SK-N-SH treated with all-trans-retinoic acid at 6 μM for 48 hours (cell line): ENCODE data around the gene GALNT5.

Experiments used
- ATAC-seq: fragments of 200-7000 bp; cut with Tn5 transposase; 3 replicates; pipeline ENCODE4 v1.9.1; 2020; ENCODE audit warnings: mild to moderate bottlenecking, moderate library complexity
- ARNTL ChIP-seq: fragments of 450-650 bp; formaldehyde crosslinking; IDR thresholded peaks from 2 replicates; pipeline ENCODE4 v1.5.0; 2020; ENCODE audit warnings: low read depth, mild to moderate bottlenecking, moderate library complexity, borderline replicate concordance
- BACH2 ChIP-seq: fragments of 250-450 bp; sonication (Bioruptor Pico); IDR thresholded peaks from 2 replicates; pipeline ENCODE4 v1.9.0; 2021; ENCODE audit warnings: mild to moderate bottlenecking, borderline replicate concordance
- CSDC2 ChIP-seq: fragments of 250-450 bp; sonication (Bioruptor Pico); IDR thresholded peaks from 2 replicates; pipeline ENCODE4 v1.5.0; 2020; ENCODE audit warnings: mild to moderate bottlenecking, moderate library complexity
- ESRRG ChIP-seq: fragments of 250-450 bp; sonication (Bioruptor Pico); IDR thresholded peaks from 2 replicates; pipeline ENCODE4 v1.6.1; 2021; ENCODE audit warnings: mild to moderate bottlenecking
- ISL1 ChIP-seq: fragments of 250-450 bp; sonication (Bioruptor Pico); IDR thresholded peaks from 2 replicates; pipeline ENCODE4 v2.1.2; 2022; ENCODE audit warnings: mild to moderate bottlenecking, moderate library complexity
- OSR1 ChIP-seq: fragments of 250-450 bp; sonication (Bioruptor Pico); IDR thresholded peaks from 2 replicates; pipeline ENCODE4 v1.8.0; 2022; ENCODE audit warnings: moderate library complexity, mild to moderate bottlenecking, inconsistent platforms
- PPARA ChIP-seq: fragments of 250-450 bp; sonication (Bioruptor Pico); IDR thresholded peaks from 2 replicates; pipeline ENCODE4 v1.5.0; 2020; ENCODE audit warnings: mild to moderate bottlenecking, borderline replicate concordance
- RARB ChIP-seq: fragments of 250-450 bp; sonication (Bioruptor Pico); IDR thresholded peaks from 2 replicates; pipeline ENCODE4 v1.8.0; 2021; ENCODE audit warnings: mild to moderate bottlenecking, moderate library complexity
- SNAI2 ChIP-seq: fragments of 250-450 bp; sonication (Bioruptor Pico); IDR thresholded peaks from 2 replicates; pipeline ENCODE4 v1.5.0; 2020; ENCODE audit warnings: mild to moderate bottlenecking, moderate library complexity
- TCF4 ChIP-seq: fragments of 250-450 bp; sonication (Bioruptor Pico); IDR thresholded peaks from 2 replicates; pipeline ENCODE4 v1.8.0; 2021; ENCODE audit warnings: mild to moderate bottlenecking, moderate library complexity, borderline replicate concordance
- TOX ChIP-seq: fragments of 250-450 bp; sonication (Bioruptor Pico); IDR thresholded peaks from 2 replicates; pipeline ENCODE4 v1.8.0; 2021; ENCODE audit warnings: mild to moderate bottlenecking, moderate library complexity, borderline replicate concordance
- ZC3H10 ChIP-seq: fragments of 250-450 bp; sonication (Bioruptor Pico); IDR thresholded peaks from 2 replicates; pipeline ENCODE4 v1.5.1; 2021; ENCODE audit warnings: mild to moderate bottlenecking, moderate library complexity
- ZFP3 ChIP-seq: fragments of 250-450 bp; sonication (Bioruptor Pico); IDR thresholded peaks from 2 replicates; pipeline ENCODE4 v1.5.0; 2020; ENCODE audit warnings: mild to moderate bottlenecking, moderate library complexity
- ZFP30 ChIP-seq: fragments of 450-650 bp; formaldehyde crosslinking; IDR thresholded peaks from 2 replicates; pipeline ENCODE4 v1.5.0; 2022; ENCODE audit warnings: mild to moderate bottlenecking, moderate library complexity
- ZNF565 ChIP-seq: fragments of 450-650 bp; formaldehyde crosslinking; conservative IDR thresholded peaks from 2 replicates; pipeline ENCODE4 v1.5.0; 2020; ENCODE audit warnings: low read depth, mild to moderate bottlenecking, moderate library complexity
- ZNF70 ChIP-seq: fragments of 450-650 bp; formaldehyde crosslinking; IDR thresholded peaks from 2 replicates; pipeline ENCODE4 v1.5.0; 2020; ENCODE audit warnings: mild to moderate bottlenecking, moderate library complexity
- ZNF8 ChIP-seq: fragments of 450-650 bp; formaldehyde crosslinking; IDR thresholded peaks from 2 replicates; pipeline ENCODE4 v1.5.0; 2020; ENCODE audit warnings: mild to moderate bottlenecking, moderate library complexity
- TF ChIP-seq, protein P1 (sequence below): fragments of 250-450 bp; sonication (Bioruptor Pico); IDR thresholded peaks from 2 replicates; pipeline ENCODE4 v1.5.1; 2020; ENCODE audit warnings: low read depth, mild to moderate bottlenecking, moderate library complexity
- TF ChIP-seq, protein P2 (sequence below): fragments of 250-450 bp; sonication (Bioruptor Pico); IDR thresholded peaks from 2 replicates; pipeline ENCODE4 v1.8.0; 2021; ENCODE audit warnings: low read depth, mild to moderate bottlenecking, moderate library complexity, borderline replicate concordance
- TF ChIP-seq, protein P3 (sequence below): fragments of 250-450 bp; sonication (Bioruptor Pico); IDR thresholded peaks from 2 replicates; pipeline ENCODE4 v1.5.1; 2021; ENCODE audit warnings: mild to moderate bottlenecking, moderate library complexity
- TF ChIP-seq, protein P4 (sequence below): fragments of 250-450 bp; sonication (Bioruptor Pico); IDR thresholded peaks from 2 replicates; pipeline ENCODE4 v1.5.0; 2020; ENCODE audit warnings: mild to moderate bottlenecking, moderate library complexity

The GALNT5 gene

DNA sequence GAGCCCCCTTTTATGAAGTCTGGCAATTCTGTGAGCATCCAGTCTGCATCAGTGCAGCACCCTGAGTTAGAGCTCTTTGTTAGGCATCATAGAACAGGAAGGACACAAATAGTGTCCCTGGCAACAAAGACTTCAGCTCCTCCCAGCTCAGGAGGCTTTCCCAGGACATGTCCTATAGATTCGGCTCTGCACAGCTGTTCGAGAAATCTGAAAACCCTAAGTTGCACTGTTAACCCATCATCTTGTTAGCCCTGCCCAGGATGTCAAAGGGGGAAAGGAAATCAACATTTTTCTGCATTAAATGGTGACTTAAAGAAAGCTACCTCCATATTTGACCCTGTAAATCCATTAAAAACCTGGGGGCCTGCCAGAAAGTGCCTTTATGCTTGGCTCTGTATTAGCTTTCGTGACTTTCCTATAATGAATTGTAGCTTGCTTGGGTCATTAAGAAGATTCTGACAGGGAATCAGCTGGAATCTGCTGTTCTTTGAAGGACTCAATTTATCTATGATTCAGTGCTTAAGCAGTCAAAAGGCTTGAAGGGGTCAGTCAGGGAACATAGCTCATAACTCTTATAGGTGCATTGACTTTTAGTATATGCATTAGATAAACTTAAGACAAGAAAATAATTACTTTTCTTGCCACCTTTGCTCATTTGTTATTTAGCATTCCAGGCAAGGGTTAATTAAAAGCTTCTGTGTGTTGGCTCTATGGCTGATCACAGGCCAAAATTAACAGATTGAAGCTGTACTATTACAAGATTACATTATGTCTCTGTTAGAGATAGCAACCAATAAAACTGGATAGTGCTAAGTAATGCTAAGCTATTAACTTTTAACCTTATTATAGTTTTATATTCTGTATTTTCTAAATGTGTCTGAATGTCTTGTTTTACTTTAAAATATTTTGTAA is 47.6 kb downstream of the GALNT5 start:
- ATAC-seq = peak; percentile 75
- TF ChIP-seq ZNF8 (CRISPR knock-in tag) = no peak
- TF ChIP-seq TCF4 = no peak
- TF ChIP-seq CSDC2 = no peak
- TF ChIP-seq ZFP30 = no peak
- TF ChIP-seq, protein P1, sequence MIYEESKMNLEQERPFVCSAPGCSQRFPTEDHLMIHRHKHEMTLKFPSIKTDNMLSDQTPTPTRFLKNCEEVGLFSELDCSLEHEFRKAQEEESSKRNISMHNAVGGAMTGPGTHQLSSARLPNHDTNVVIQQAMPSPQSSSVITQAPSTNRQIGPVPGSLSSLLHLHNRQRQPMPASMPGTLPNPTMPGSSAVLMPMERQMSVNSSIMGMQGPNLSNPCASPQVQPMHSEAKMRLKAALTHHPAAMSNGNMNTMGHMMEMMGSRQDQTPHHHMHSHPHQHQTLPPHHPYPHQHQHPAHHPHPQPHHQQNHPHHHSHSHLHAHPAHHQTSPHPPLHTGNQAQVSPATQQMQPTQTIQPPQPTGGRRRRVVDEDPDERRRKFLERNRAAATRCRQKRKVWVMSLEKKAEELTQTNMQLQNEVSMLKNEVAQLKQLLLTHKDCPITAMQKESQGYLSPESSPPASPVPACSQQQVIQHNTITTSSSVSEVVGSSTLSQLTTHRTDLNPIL = no peak

DNA sequence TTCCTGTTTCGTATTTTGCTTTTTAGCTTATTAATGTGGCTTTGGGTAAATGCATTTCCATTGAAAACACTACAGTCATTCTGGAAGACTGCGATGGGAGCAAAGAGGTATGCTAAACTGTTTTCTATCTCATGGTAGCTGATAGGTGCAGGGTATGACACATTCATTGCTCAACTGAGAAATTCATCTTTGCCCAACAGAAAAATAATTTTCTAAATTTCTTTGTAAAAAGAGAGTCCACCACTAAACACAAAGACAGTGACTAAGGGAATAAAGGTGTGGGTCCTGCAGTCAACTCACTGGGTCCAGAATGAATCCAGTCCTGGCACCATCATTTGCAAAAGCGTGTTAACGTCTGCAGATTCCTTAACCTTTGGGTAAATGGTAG is 48.2 kb downstream of the GALNT5 start:
- TF ChIP-seq SNAI2 (CRISPR knock-in tag) (no peak), ZNF565 (CRISPR knock-in tag) (no peak), BACH2 (CRISPR knock-in tag) (no peak), CSDC2 (no peak), PPARA (CRISPR knock-in tag) (no peak), TCF4 (no peak), OSR1 (CRISPR knock-in tag) (no peak)
- TF ChIP-seq, protein P1 = no peak
- TF ChIP-seq, protein P2, sequence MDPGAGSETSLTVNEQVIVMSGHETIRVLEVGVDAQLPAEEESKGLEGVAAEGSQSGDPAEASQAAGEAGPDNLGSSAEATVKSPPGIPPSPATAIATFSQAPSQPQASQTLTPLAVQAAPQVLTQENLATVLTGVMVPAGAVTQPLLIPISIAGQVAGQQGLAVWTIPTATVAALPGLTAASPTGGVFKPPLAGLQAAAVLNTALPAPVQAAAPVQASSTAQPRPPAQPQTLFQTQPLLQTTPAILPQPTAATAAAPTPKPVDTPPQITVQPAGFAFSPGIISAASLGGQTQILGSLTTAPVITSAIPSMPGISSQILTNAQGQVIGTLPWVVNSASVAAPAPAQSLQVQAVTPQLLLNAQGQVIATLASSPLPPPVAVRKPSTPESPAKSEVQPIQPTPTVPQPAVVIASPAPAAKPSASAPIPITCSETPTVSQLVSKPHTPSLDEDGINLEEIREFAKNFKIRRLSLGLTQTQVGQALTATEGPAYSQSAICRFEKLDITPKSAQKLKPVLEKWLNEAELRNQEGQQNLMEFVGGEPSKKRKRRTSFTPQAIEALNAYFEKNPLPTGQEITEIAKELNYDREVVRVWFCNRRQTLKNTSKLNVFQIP (CRISPR knock-in tag) = no peak
- ATAC-seq = no peak

DNA sequence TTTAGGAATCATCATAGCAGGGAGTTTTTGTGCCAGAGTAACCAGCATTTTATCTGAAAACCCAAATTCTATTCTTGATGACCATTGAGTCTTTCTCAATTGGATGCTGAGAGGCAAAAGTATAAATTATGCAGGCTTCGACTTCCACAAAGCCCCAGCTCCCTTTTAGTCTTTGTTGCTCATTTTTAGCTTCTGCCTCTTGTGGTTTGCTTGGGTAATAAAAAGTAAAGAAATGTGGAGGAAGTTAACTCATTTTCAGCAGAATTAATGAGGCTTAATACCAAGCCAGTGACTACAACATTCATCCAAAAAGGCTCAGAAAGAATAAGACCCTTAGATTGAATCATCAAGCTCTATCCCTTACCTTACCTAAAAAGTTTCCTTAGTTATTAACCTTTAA is 49.5 kb downstream of the GALNT5 start:
- TF ChIP-seq ESRRG (CRISPR knock-in tag) = no peak
- no peak for TF ChIP-seq ZC3H10
- TF ChIP-seq OSR1 (CRISPR knock-in tag) = no peak
- TF ChIP-seq, protein P3, sequence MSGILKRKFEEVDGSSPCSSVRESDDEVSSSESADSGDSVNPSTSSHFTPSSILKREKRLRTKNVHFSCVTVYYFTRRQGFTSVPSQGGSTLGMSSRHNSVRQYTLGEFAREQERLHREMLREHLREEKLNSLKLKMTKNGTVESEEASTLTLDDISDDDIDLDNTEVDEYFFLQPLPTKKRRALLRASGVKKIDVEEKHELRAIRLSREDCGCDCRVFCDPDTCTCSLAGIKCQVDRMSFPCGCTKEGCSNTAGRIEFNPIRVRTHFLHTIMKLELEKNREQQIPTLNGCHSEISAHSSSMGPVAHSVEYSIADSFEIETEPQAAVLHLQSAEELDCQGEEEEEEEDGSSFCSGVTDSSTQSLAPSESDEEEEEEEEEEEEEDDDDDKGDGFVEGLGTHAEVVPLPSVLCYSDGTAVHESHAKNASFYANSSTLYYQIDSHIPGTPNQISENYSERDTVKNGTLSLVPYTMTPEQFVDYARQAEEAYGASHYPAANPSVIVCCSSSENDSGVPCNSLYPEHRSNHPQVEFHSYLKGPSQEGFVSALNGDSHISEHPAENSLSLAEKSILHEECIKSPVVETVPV = no peak
- TF ChIP-seq BACH2 (CRISPR knock-in tag) = no peak
- TF ChIP-seq ZNF565 (CRISPR knock-in tag) = no peak
- TF ChIP-seq, protein P4, sequence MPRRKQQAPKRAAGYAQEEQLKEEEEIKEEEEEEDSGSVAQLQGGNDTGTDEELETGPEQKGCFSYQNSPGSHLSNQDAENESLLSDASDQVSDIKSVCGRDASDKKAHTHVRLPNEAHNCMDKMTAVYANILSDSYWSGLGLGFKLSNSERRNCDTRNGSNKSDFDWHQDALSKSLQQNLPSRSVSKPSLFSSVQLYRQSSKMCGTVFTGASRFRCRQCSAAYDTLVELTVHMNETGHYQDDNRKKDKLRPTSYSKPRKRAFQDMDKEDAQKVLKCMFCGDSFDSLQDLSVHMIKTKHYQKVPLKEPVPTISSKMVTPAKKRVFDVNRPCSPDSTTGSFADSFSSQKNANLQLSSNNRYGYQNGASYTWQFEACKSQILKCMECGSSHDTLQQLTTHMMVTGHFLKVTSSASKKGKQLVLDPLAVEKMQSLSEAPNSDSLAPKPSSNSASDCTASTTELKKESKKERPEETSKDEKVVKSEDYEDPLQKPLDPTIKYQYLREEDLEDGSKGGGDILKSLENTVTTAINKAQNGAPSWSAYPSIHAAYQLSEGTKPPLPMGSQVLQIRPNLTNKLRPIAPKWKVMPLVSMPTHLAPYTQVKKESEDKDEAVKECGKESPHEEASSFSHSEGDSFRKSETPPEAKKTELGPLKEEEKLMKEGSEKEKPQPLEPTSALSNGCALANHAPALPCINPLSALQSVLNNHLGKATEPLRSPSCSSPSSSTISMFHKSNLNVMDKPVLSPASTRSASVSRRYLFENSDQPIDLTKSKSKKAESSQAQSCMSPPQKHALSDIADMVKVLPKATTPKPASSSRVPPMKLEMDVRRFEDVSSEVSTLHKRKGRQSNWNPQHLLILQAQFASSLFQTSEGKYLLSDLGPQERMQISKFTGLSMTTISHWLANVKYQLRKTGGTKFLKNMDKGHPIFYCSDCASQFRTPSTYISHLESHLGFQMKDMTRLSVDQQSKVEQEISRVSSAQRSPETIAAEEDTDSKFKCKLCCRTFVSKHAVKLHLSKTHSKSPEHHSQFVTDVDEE = no peak
- TF ChIP-seq PPARA (CRISPR knock-in tag) = no peak
- no peak for TF ChIP-seq RARB
- no peak for TF ChIP-seq SNAI2 (CRISPR knock-in tag)
- TF ChIP-seq ZNF8 (CRISPR knock-in tag) = no peak
- TF ChIP-seq ZNF70 (CRISPR knock-in tag) = no peak
- TF ChIP-seq CSDC2 = no peak
- TF ChIP-seq ZFP3 (CRISPR knock-in tag) = no peak
- TF ChIP-seq, protein P2 (CRISPR knock-in tag) = no peak
- TF ChIP-seq ARNTL (CRISPR knock-in tag) = no peak
- no peak for TF ChIP-seq TOX (CRISPR knock-in tag)
- no peak for TF ChIP-seq ZFP30
- no peak for TF ChIP-seq ISL1
- no peak for ATAC-seq
